CD4-positive, alpha-beta memory T cell (primary cell): ENCODE measurements around the gene DPH5. TPM values are rescaled to one million over a fixed set of nuclear protein-coding genes. Genes with fewer than 3 reads are reported as not detected.
"Not testable (repeated sequence)": the region's sequence is repeated elsewhere in the genome, so short reads cannot be mapped to it uniquely, and the experiment has no call there.

Source experiments
- CTCF ChIA-PET: fragments of 350-600 bp; sonication (Branson Sonifier 250); formaldehyde crosslinking; loops from one replicate; lab custom pipeline; 2021; ENCODE audit warnings: inconsistent platforms; ENCODE audit not compliant: partially characterized antibody; lab: Charles Lee
- POLR2A ChIA-PET: fragments of 350-600 bp; sonication (Branson Sonifier 250); formaldehyde crosslinking; loops from one replicate; lab custom pipeline; 2021; ENCODE audit not compliant: partially characterized antibody; lab: Charles Lee
- DNase-seq, 5 donors: peaks; one replicate each; pipeline versions ENCODE4 v3.0.0 to v3.0.0-alpha.2; 2020 to 2022; ENCODE audit warnings: mixed read lengths in 1 of 5
- H3K27ac ChIP-seq: one replicate; pipeline ENCODE4 v1.7.0; 2013; ENCODE audit warnings: low read depth, low read length
- H3K27me3 ChIP-seq: 2 replicates; pipeline ENCODE4 v1.7.0; 2013; ENCODE audit warnings: mild to moderate bottlenecking, low read length, moderate library complexity; ENCODE audit not compliant: insufficient read depth
- H3K36me3 ChIP-seq: 2 replicates; pipeline ENCODE4 v1.7.0; 2013; ENCODE audit warnings: mild to moderate bottlenecking, low read length, moderate library complexity; ENCODE audit not compliant: insufficient read depth
- H3K4me1 ChIP-seq: 2 replicates; pipeline ENCODE4 v1.7.0; 2013; ENCODE audit warnings: mild to moderate bottlenecking, low read length, moderate library complexity; ENCODE audit not compliant: insufficient read depth
- H3K4me3 ChIP-seq, 2 donors: one replicate each; pipeline ENCODE4 v1.7.0; 2013; ENCODE audit warnings: low read length in 2 of 2, mild to moderate bottlenecking in 1 of 2
- H3K9me3 ChIP-seq, 2 donors: one replicate each; pipeline ENCODE4 v1.7.0; 2013; ENCODE audit warnings: low read length in 2 of 2, control low read depth in 1 of 2; ENCODE audit not compliant: control insufficient read depth in 1 of 2
- H3K27ac Mint-ChIP-seq, 7 donors: one replicate each; pipeline ENCODE4 v1.8.0; 2020 to 2021; ENCODE audit warnings: mixed read lengths in 7 of 7, mild to moderate bottlenecking in 6 of 7, inconsistent platforms in 3 of 7, moderate library complexity in 3 of 7
- H3K27me3 Mint-ChIP-seq, 2 donors: one replicate each; pipeline ENCODE4 v1.8.0; 2020 to 2021; ENCODE audit warnings: mixed read lengths in 2 of 2
- H3K36me3 Mint-ChIP-seq, 2 donors: one replicate each; pipeline ENCODE4 v1.8.0; 2020 to 2021; ENCODE audit warnings: mixed read lengths in 2 of 2, inconsistent platforms in 1 of 2, mild to moderate bottlenecking in 1 of 2
- H3K4me1 Mint-ChIP-seq, 4 donors: one replicate each; pipeline ENCODE4 v1.8.0; 2020 to 2021; ENCODE audit warnings: mixed read lengths in 4 of 4, mild to moderate bottlenecking in 1 of 4
- H3K4me3 Mint-ChIP-seq, 8 donors: one replicate each; pipeline ENCODE4 v1.8.0; 2020 to 2021; ENCODE audit warnings: mixed read lengths in 8 of 8, mild to moderate bottlenecking in 7 of 8, moderate library complexity in 6 of 8, inconsistent platforms in 3 of 8
- H3K9me3 Mint-ChIP-seq, 8 donors: one replicate each; pipeline ENCODE4 v1.8.0; 2020 to 2021; ENCODE audit warnings: mixed read lengths in 8 of 8, mild to moderate bottlenecking in 5 of 8, inconsistent platforms in 3 of 8, moderate library complexity in 1 of 8
- intact Hi-C: fragments of 100-400 bp; cut with micrococcal nuclease; formaldehyde crosslinking; loops from one replicate; pipeline ENCODE4 v1.15.1; 2023
- polyA plus RNA-seq, 2 donors: library from polyadenylated mRNA; unstranded; fragments of 300-500 nt; fragmentation: Illumina TruSeq; gene quantifications; one replicate each; pipeline ENCODE4 v1.2.3, GENCODE V29; 2021
- total RNA-seq, 2 experiments: library from RNA; stranded (reverse); gene quantifications; one replicate each; pipeline ENCODE4 v1.2.3, GENCODE V29; 2021

Gene DPH5
- total and polyA plus RNA-seq, 4 experiments from 2014 or later: 39.1 to 58.3 (median 50.4) TPM

DNA sequence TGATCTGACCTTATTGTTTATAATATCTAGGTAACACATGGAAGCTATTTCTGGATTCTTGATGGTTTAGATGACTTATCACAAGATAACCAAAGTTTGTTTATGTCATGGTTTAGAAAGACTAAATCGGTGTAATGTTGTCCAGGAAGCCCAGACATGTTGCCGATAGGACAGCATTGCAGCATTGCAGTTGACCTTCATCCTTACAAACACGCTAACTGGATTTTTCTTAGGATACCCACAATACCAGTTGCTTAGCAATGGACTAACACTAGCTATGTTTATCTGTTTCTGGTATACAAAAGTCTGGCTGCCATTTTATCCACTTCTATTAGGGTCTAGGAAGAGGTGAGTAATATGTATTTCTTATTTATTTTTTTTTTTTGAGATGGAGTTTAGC is 11.7 kb upstream of the DPH5 start:
- Mint-ChIP-seq H3K4me1 (peaks cover 22 to 35% (median 26%) of the 10 kb centered on the region in 4 donors), H3K27ac (no peak overlapping the region), H3K27me3 (no peaks in the 10 kb centered on the region), H3K9me3 (peaks cover 6 to 18% (median 9%) of the 10 kb centered on the region in 8 donors), H3K4me3 (no peak overlapping the region), H3K36me3 (peaks cover 41 to 47% of the 10 kb centered on the region in 2 donors)
- peaks cover 14% of the 10 kb centered on the region for H3K4me1 ChIP-seq
- H3K9me3 ChIP-seq: peaks cover 0 to 8% of the 10 kb centered on the region in 2 donors
- no peaks in the 10 kb centered on the region for H3K36me3 ChIP-seq
- DNase-seq: no peak
- H3K4me3 ChIP-seq: no peak overlapping the region
- H3K27ac ChIP-seq: no peak overlapping the region
- ChIA-PET POLR2A (interaction anchor here (0.6 to 1.2 kb wide), 3 partner anchors 11 to 198 kb away, joined by 3 to 6 read pairs (median 4); no protein-coding TSS in a partner anchor), CTCF (interaction anchor here (1.4 kb wide), 1 partner anchor 10 kb away, joined by 3 read pairs; no protein-coding TSS in a partner anchor)
- H3K27me3 ChIP-seq: no peaks in the 10 kb centered on the region
- intact Hi-C loops: no loop called here

DNA sequence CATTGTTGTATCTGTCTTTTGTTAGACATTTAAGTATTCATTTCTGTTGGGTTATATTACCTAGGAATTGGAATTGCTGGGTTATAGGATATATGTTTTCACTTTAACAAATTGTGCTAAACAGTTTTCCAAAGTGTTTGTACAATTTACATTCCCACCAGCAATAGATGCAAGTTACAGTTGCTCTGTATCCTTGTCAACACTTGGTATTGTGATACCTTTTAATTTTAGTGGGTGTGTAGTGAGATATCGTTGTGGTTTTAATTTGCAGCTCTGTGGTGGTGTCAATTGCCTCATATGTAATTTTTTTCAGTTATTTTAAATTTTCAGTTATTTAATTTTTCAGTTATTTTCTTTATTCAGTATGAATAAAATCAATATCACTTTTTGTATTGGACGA is 7.4 kb upstream of the DPH5 start:
- no peaks in the 10 kb centered on the region for H3K36me3 ChIP-seq
- H3K27me3 ChIP-seq: no peaks in the 10 kb centered on the region
- DNase-seq: no peak
- H3K27ac Mint-ChIP-seq: no peak overlapping the region
- POLR2A ChIA-PET: no interaction called here
- H3K9me3 ChIP-seq: no peaks in the 10 kb centered on the region
- H3K27ac ChIP-seq: no peak overlapping the region
- H3K9me3 Mint-ChIP-seq: peaks cover 0 to 5% (median 3%) of the 10 kb centered on the region in 8 donors
- CTCF ChIA-PET: no interaction called here
- H3K27me3 Mint-ChIP-seq: no peaks in the 10 kb centered on the region
- H3K4me3 ChIP-seq: no peak overlapping the region
- intact Hi-C loops: no loop called here
- peaks cover 35% of the 10 kb centered on the region for H3K4me1 ChIP-seq
- peaks cover 21 to 34% of the 10 kb centered on the region in 2 donors for H3K36me3 Mint-ChIP-seq
- peaks cover 31 to 51% (median 43%) of the 10 kb centered on the region in 4 donors for H3K4me1 Mint-ChIP-seq
- no peak overlapping the region for H3K4me3 Mint-ChIP-seq

GRCh38 chr1:101032129-101032528 is 6.5 kb upstream of the DPH5 start:
- H3K9me3 Mint-ChIP-seq, H3K27ac Mint-ChIP-seq, H3K27me3 ChIP-seq, intact Hi-C loops, H3K4me3 Mint-ChIP-seq, H3K9me3 ChIP-seq, H3K4me3 ChIP-seq, H3K27ac ChIP-seq, H3K36me3 ChIP-seq, H3K27me3 Mint-ChIP-seq, DNase-seq: not testable (repeated sequence)
- CTCF ChIA-PET: interaction anchor here (0.8 kb wide), 1 partner anchor 207 kb away, joined by 3 read pairs; no protein-coding TSS in a partner anchor
- Mint-ChIP-seq H3K36me3 (peaks cover 16 to 35% of the 10 kb centered on the region in 2 donors), H3K4me1 (peaks cover 40 to 59% (median 49%) of the 10 kb centered on the region in 4 donors)
- peaks cover 44% of the 10 kb centered on the region for H3K4me1 ChIP-seq
- POLR2A ChIA-PET: interaction anchor here (1.1 to 1.2 kb wide), 2 partner anchors 45 to 204 kb away, joined by 3 read pairs; partner anchors contain the start of gene S1PR1

GRCh38 chr1:101030881-101031280 is 5.3 kb upstream of the DPH5 start:
- intact Hi-C loops: no loop called here
- Histone ChIP-seq H3K9me3 (no peaks in the 10 kb centered on the region), H3K4me3 (no peak overlapping the region), H3K27me3 (no peaks in the 10 kb centered on the region), H3K27ac (no peak overlapping the region), H3K36me3 (no peaks in the 10 kb centered on the region), H3K4me1 (peaks cover 54% of the 10 kb centered on the region)
- CTCF ChIA-PET: interaction anchor here (0.5 kb wide), 1 partner anchor 19 kb away, joined by 3 read pairs; no protein-coding TSS in a partner anchor
- H3K4me3 Mint-ChIP-seq: peak overlapping the region in 2 of 8 donors; percentile 48 to 60
- DNase-seq: no peak
- H3K27ac Mint-ChIP-seq: peak overlapping the region in 3 of 7 donors; percentile 38 to 85 (median 81)
- peaks cover 0 to 5% (median 3%) of the 10 kb centered on the region in 8 donors for H3K9me3 Mint-ChIP-seq
- H3K27me3 Mint-ChIP-seq: no peaks in the 10 kb centered on the region
- H3K36me3 Mint-ChIP-seq: peaks cover 18 to 31% of the 10 kb centered on the region in 2 donors
- peaks cover 43 to 64% (median 56%) of the 10 kb centered on the region in 4 donors for H3K4me1 Mint-ChIP-seq
- POLR2A ChIA-PET: interaction anchor here (0.6 to 1.9 kb wide), 4 partner anchors 33 to 205 kb away, joined by 3 to 5 read pairs (median 4); no protein-coding TSS in a partner anchor

DNA sequence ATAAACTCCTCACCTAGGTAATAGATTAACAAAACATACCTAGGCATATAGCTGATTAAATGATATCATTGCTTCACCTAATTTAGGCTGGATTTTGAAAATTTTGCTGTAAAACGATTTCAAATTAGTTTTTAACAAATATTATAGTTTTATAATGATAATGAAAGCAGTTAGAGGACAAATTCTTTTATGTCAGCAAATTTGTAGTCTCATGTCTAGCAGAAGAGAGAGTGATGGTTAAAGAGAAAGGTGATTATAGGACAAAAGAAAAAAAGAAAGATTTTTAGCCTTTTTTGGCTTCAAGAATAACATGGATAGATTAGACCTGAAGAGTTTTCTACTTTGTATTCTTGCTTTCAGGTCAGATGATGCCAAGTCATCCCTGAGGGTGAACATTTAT is 3.6 kb upstream of the DPH5 start:
- Histone ChIP-seq H3K27ac (no peak overlapping the region), H3K4me1 (peaks cover 51% of the 10 kb centered on the region), H3K36me3 (no peaks in the 10 kb centered on the region), H3K4me3 (no peak overlapping the region), H3K9me3 (no peaks in the 10 kb centered on the region), H3K27me3 (no peaks in the 10 kb centered on the region)
- Mint-ChIP-seq H3K36me3 (peaks cover 25 to 31% of the 10 kb centered on the region in 2 donors), H3K4me3 (peak overlapping the region in 2 of 8 donors; percentile 29 to 36), H3K27me3 (no peaks in the 10 kb centered on the region), H3K4me1 (peaks cover 44 to 69% (median 57%) of the 10 kb centered on the region in 4 donors), H3K9me3 (peaks cover 0 to 5% (median 3%) of the 10 kb centered on the region in 8 donors), H3K27ac (peak overlapping the region in 2 of 7 donors; percentile 45 to 80)
- POLR2A ChIA-PET: interaction anchor here (1.9 to 6.3 kb wide), 3 partner anchors 34 to 209 kb away, joined by 4 to 77 read pairs (median 5); partner anchors contain the start of gene S1PR1
- intact Hi-C loops: loop anchor here (5.0 kb wide), 3 partner anchors 53 to 148 kb away; no protein-coding TSS in a partner anchor
- CTCF ChIA-PET: interaction anchor here (0.6 to 2.2 kb wide), 4 partner anchors 8 to 259 kb away, joined by 3 to 7 read pairs (median 4); no protein-coding TSS in a partner anchor
- DNase-seq: no peak

DNA sequence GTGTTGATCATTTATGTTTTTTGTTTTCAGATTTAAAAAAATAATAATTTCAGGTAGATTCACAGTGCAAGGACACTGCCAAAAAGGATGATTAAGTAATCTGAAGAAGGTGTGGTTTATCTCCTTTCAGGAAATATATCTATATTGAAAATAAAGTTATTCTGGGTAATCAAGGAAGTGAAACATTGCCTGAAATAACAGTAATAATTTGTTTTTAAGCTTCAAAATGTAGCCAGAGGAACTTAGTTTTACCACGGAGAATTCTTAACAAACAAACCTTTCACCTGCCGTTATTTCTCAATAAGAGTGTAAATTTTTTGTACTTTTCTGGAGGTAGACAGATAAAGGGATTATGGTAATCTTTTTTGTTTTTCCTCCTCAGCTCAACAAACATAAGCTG is 2.9 kb upstream of the DPH5 start:
- peak overlapping the region in 1 of 7 donors; percentile 45 for H3K27ac Mint-ChIP-seq
- no peak for DNase-seq
- no peak overlapping the region for H3K27ac ChIP-seq
- H3K9me3 ChIP-seq: no peaks in the 10 kb centered on the region
- intact Hi-C loops: loop anchor here (5.0 kb wide), 3 partner anchors 54 to 149 kb away; no protein-coding TSS in a partner anchor
- peak overlapping the region in 5 of 8 donors; percentile 29 to 95 (median 34) for H3K4me3 Mint-ChIP-seq
- H3K9me3 Mint-ChIP-seq: peaks cover 0 to 5% (median 3%) of the 10 kb centered on the region in 8 donors
- ChIA-PET CTCF (interaction anchor here (1.6 to 2.2 kb wide), 3 partner anchors 207 to 260 kb away, joined by 4 to 7 read pairs (median 5); no protein-coding TSS in a partner anchor), POLR2A (interaction anchor here (2.0 to 6.3 kb wide), 2 partner anchors 101 to 209 kb away, joined by 5 to 77 read pairs; partner anchors contain the start of gene S1PR1)
- H3K4me1 Mint-ChIP-seq: peaks cover 45 to 75% (median 60%) of the 10 kb centered on the region in 4 donors
- H3K4me1 ChIP-seq: peaks cover 58% of the 10 kb centered on the region
- H3K36me3 ChIP-seq: no peaks in the 10 kb centered on the region
- no peaks in the 10 kb centered on the region for H3K27me3 ChIP-seq
- H3K4me3 ChIP-seq: no peak overlapping the region
- H3K36me3 Mint-ChIP-seq: peaks cover 24 to 34% of the 10 kb centered on the region in 2 donors
- no peaks in the 10 kb centered on the region for H3K27me3 Mint-ChIP-seq
